SKM-1 (cell line): Measurements from ENCODE around the gene MLH3.

Source experiments
- DNase-seq: peaks from one replicate; lab custom pipeline; 2025; ENCODE audit not compliant: unreplicated experiment; lab: John Stamatoyannopoulos, UW

MLH3 gene

GRCh38 chr14:75067212-75067611 is 15.9 kb upstream of the MLH3 start:
- DNase-seq, result no peak

GRCh38 chr14:75066691-75067090 is 15.4 kb upstream of the MLH3 start:
- no peak for DNase-seq

- no peak for DNase-seq
These were observed 12.9 kb upstream of the MLH3 start for GRCh38 chr14:75064205-75064567.

GRCh38 chr14:75063491-75064204 is 12.4 kb upstream of the MLH3 start, which contains the start of gene ACYP1:
Gene ACYP1 (minus strand): TSS chr14:75064024. CDS start chr14:75063553, 471 bp downstream.
- DNase-seq, result peak; percentile 54

- DNase-seq, result no peak
These were observed 11.7 kb upstream of the MLH3 start for GRCh38 chr14:75063013-75063412.

DNA sequence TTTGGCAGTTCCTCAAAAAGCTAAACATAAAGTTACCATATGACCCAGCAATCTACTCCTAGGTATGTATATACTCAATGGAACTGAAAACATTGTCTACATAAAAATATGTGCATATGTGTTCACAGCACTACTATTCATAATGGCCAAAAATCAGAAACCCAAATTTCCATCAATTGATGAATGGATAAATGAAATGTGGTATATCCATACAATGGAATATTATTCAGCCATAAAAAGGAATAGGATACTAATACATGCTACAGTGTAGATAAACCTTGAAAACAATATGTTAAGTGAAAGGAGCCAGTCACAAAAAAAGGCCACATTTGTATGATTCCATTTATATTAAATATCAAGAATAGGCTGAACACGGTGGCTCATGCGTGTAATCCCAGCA is 9.2 kb upstream of the MLH3 start:
- DNase-seq, result no peak

DNA sequence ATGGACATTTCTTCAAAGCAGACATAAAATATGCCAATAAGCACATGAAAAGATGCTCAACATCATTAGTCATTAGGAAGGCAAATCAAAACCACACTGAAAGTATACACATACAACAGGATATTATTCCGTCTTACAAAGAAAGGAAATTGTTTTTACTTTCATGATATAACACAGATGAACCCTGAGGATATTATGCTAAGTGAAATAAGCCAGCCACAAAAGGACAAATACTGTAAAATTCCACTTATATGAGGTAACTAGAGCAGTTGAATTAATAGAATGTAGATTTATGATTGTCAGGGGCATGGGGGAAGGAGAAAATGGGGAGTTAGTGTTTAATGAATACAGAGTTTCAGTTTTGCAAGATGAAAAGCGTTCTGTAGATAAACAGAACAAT is 8.4 kb upstream of the MLH3 start:
- DNase-seq, result no peak

DNA sequence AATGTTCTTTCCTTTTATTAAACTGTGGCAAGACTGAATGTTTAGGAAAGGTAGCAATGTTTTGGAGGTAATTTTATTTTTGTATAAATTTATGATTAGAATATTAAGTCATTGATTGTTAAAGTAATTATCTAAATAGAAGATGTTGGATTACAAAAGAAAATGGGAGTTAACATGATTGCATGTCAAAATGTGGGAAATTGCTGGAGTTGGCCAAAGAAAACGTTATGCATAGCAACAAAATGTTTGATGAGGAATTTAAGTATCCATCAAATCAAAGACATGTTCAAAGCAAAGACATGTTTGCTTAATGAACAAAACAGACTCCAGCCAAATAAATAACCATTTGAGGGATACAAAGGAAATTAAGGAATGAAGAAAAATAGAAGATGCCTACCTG is 3.2 kb upstream of the MLH3 start:
- no peak for DNase-seq

GRCh38 chr14:75053396-75054291 is 2.4 kb upstream of the MLH3 start:
- DNase-seq, result no peak

DNA sequence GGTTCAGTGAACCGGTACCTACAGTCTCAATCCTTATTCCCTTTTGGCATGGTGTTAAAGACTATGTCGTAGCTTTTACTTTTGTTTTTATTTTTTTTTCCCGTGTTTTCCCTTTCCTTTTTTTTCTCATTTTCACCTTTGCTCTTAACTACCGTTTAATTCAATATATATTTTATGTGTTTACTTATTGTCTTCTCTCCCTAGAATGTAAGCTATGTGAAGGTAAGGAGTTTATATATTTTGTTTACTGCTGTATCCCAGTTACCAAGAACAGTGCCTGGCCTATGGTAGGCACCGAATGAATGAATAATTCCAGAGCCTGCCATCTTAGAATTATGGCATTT is 261 bp upstream of the MLH3 start:
- DNase-seq, result no peak

- DNase-seq, result no peak
These were observed 1.5 kb downstream of the MLH3 start for GRCh38 chr14:75049731-75050201.

- DNase-seq, result no peak
These were observed 2.1 kb downstream of the MLH3 start for GRCh38 chr14:75049136-75049535.

- DNase-seq, result no peak
These were observed 3.2 kb downstream of the MLH3 start for GRCh38 chr14:75048101-75048500.

- no peak for DNase-seq
These were observed 3.8 kb downstream of the MLH3 start for GRCh38 chr14:75047506-75047905.

- DNase-seq, result no peak
These were observed 4.4 kb downstream of the MLH3 start for GRCh38 chr14:75046899-75047298.

DNA sequence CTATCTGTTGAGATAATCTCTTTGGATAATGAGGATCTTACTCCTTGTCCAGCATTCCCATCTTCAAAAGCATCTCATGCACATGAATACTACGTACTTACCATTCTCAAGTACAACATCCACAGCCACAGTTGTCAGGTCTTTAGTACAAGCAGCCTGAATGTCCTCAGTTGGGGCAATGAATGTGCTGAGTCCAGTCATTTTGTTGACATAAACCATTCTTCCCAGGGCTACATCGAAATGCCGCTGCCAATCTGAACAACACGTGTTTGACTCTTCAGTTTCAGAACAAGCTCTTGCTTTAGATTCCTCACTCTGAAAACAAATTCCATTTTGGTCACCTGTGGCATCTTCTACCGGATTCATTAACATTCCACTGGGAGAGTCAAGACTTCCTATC is 5.0 kb downstream of the MLH3 start:
- DNase-seq, result no peak

- DNase-seq, result no peak
These were observed 6.5 kb downstream of the MLH3 start for GRCh38 chr14:75044752-75045151.

DNA sequence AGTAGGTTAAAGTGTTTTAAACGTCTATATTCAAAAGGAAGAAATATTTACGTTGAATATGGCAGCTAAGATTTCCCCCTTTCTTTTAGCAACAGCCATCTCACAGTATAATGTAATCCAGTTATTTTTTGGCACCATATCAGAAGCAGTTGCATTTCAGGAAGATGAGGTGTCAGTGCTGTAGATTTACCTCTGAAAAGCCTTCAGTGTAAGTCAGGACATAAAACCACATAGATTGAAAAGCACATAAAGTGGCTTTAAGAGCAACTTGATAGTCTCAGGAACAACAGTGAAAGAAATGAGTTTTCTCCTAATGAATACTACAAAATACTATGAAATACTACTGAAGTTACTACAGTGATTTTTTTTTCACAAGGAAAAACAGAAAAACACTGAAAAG is 6.9 kb downstream of the MLH3 start:
- DNase-seq, result no peak

GRCh38 chr14:75042035-75042434 is 9.2 kb downstream of the MLH3 start:
- no peak for DNase-seq

- DNase-seq, result no peak
These were observed 9.7 kb downstream of the MLH3 start for GRCh38 chr14:75041613-75042012.

DNA sequence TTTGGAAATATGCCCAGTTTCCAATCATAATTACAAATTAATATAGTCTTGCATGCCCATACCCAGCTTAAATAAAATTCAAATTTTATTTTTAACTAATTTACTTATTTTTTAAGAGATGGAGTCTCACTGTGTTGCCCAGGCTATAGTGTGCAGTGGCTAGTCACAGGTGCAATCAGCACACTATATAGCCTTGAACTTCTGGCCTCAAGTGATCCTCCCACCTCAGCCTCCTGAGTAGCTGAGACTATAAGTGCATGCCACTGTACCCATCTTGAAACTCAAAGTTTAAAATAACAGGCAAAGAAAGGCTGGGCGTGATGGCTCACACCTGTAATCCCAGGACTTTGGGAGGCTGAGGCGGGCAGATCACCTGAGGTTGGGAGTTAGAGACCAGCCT is 10.3 kb downstream of the MLH3 start:
- DNase-seq, result no peak

GRCh38 chr14:75040507-75040906 is 10.8 kb downstream of the MLH3 start:
- DNase-seq, result no peak
